Measurements from ENCODE around the gene ATN1. TPM values are rescaled to one million over a fixed set of nuclear protein-coding genes. Genes with fewer than 3 reads are reported as not detected.

The ATN1 gene
- total RNA-seq, 2 donors from 2014 or later, result 36.1 to 86.7 TPM

DNA sequence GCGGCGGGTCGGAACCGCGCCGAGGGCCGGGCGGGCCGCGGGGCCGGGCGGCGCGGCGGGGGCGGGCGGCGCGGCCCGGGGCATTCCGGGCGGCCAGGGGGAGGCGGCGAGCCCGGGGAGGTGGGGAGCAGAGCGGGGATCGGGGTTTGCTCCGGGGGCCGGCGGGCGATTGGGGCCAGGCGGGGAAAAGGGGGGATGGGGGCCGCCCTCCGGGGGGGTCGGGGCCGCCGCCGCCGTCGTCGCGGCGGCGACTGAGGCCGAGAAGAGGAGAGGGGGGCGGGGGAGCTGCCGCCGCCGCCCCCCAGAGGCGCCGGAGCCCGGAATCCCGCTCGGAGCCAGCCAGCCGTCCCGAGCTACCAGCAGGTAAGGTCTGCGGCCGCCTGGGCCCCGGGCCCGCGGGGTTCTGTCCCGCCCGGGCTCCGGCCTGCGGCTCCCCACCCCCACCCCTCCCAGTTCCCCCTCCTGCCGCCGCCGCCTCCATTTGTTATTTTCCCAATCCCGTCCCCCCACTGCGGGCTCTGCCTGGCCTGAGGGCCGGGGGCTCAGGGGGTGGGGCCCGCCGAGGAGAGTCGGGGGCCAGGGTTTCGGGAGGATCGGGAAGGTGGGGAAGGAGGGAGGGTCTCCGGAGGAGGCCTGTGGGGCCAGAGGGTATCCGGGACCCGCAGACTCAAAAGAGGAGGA lies 403 bp downstream of the ATN1 start:
- H3K27ac ChIP-seq, result peak overlapping the region; percentile 87 to 93 (median 90)
- peak overlapping the region; percentile 50 to 77 for H3K4me3 ChIP-seq
- no peaks in the 10 kb centered on the region for H3K36me3 ChIP-seq (replicated peaks in 1 of 2; ENCODE audit: insufficient read depth in 1 of 2, low read depth in 2 of 2)
- ATAC-seq, result peak; percentile 9
- H3K27me3 ChIP-seq, result no peaks in the 10 kb centered on the region
- no peaks in the 10 kb centered on the region for H3K9me3 ChIP-seq
- H3K4me1 ChIP-seq, result peaks cover 58% of the 10 kb centered on the region
- no peak for TF ChIP-seq POLR2A (IDR thresholded peaks at IDR 0.05)
- TF ChIP-seq, protein P1, sequence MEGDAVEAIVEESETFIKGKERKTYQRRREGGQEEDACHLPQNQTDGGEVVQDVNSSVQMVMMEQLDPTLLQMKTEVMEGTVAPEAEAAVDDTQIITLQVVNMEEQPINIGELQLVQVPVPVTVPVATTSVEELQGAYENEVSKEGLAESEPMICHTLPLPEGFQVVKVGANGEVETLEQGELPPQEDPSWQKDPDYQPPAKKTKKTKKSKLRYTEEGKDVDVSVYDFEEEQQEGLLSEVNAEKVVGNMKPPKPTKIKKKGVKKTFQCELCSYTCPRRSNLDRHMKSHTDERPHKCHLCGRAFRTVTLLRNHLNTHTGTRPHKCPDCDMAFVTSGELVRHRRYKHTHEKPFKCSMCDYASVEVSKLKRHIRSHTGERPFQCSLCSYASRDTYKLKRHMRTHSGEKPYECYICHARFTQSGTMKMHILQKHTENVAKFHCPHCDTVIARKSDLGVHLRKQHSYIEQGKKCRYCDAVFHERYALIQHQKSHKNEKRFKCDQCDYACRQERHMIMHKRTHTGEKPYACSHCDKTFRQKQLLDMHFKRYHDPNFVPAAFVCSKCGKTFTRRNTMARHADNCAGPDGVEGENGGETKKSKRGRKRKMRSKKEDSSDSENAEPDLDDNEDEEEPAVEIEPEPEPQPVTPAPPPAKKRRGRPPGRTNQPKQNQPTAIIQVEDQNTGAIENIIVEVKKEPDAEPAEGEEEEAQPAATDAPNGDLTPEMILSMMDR (IDR thresholded peaks at IDR 0.05), result no peak
- peak in 2 of 4 donors; percentile 40 to 51 for DNase-seq
- intact Hi-C loops (cut with DNase I), result no loop called here
- WGBS, 2 donors, result 1% methylated on average over 10 to 33 of the region's 79 CpGs

DNA sequence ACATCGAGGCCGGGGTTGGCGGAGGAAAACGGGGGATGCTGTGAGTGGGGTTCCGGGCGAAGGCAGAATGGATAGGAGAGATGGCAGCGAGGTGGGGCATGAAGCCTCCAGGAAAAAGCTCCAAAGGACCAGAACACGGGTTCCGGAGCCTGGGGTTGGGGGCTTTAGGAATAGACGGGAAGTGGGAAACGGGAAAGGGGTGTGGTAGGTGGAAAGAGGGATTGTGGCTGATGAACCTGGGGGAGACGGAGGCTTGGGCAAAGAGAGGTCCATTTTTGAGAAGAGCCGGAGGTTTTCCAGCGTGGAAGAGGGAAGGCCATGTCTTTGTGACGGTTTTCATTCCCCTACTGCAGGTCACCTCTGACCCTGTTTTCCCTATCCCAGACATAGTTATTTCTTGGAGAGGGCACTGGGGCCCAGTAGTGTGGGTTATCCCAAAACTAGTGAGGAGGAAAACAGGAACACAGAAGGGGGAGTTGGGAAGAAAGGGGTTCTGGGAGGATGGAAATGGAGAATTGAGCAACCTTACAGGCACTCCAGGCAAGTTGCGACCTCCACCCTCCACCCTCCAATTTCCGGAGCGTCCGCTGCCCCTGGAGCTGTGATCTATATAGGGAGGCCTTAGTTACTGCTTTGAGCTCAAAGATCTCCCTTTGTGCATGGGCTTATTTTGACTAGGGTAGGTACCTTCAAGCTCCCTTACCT lies 1.1 kb downstream of the ATN1 start:
- intact Hi-C loops (cut with DNase I), result no loop called here
- ATAC-seq, result no peak

GRCh38 chr12:6929466-6930452 lies 2.0 kb downstream of the ATN1 start:
- H3K36me3 ChIP-seq (replicated peaks in 1 of 2; ENCODE audit: insufficient read depth in 1 of 2, low read depth in 2 of 2), result no peaks in the 10 kb centered on the region
- no peaks in the 10 kb centered on the region for H3K27me3 ChIP-seq
- TF ChIP-seq, protein P1 (IDR thresholded peaks at IDR 0.05), result no peak
- no peak for TF ChIP-seq POLR2A (IDR thresholded peaks at IDR 0.05)
- ATAC-seq (no peak), DNase-seq (no peak)
- peak overlapping the region; percentile 87 to 93 (median 90) for H3K27ac ChIP-seq
- intact Hi-C loops (cut with DNase I), result no loop called here
- 31 to 32% methylated on average over 6 to 7 of the region's 7 CpGs for WGBS, 2 donors
- no peaks in the 10 kb centered on the region for H3K9me3 ChIP-seq
- no peak overlapping the region for H3K4me3 ChIP-seq
- H3K4me1 ChIP-seq, result peaks cover 54% of the 10 kb centered on the region

More for the DNA sequence above, 1.1 kb downstream of the ATN1 start:
- Histone ChIP-seq H3K36me3 (replicated peaks in 1 of 2; ENCODE audit: insufficient read depth in 1 of 2, low read depth in 2 of 2) (no peaks in the 10 kb centered on the region), H3K9me3 (no peaks in the 10 kb centered on the region), H3K27ac (peak overlapping the region; percentile 87 to 93 (median 90)), H3K27me3 (no peaks in the 10 kb centered on the region), H3K4me1 (peaks cover 58% of the 10 kb centered on the region), H3K4me3 (peak overlapping the region; percentile 50 to 77)
- no peak for DNase-seq
- 6 to 7% methylated on average over 19 of the region's 19 CpGs for WGBS, 2 donors
- TF ChIP-seq POLR2A (IDR thresholded peaks at IDR 0.05), result no peak
- TF ChIP-seq, protein P1 (IDR thresholded peaks at IDR 0.05), result no peak

GRCh38 chr12:6932766-6933165 lies 5.0 kb downstream of the ATN1 start:
- TF ChIP-seq, protein P1 (IDR thresholded peaks at IDR 0.05), result no peak
- no peak for TF ChIP-seq POLR2A (IDR thresholded peaks at IDR 0.05)
- intact Hi-C loops (cut with DNase I), result no loop called here
- H3K27ac ChIP-seq, result no peak overlapping the region
- ATAC-seq, result no peak
- H3K4me3 ChIP-seq, result no peak overlapping the region
- DNase-seq, result no peak
- no peaks in the 10 kb centered on the region for H3K27me3 ChIP-seq
- WGBS, 2 donors, result 48 to 78% methylated on average over 1 of the region's 1 CpG
- H3K9me3 ChIP-seq, result no peaks in the 10 kb centered on the region
- peaks cover 40% of the 10 kb centered on the region for H3K4me1 ChIP-seq
- no peaks in the 10 kb centered on the region for H3K36me3 ChIP-seq (replicated peaks in 1 of 2; ENCODE audit: insufficient read depth in 1 of 2, low read depth in 2 of 2)

Data from body of pancreas (tissue), 4 donors.